PC-3 (cell line): ENCODE measurements around the gene TMEM143. TPM values are rescaled to one million over a fixed set of nuclear protein-coding genes. Genes with fewer than 3 reads are reported as not detected.

Source experiments
- ATAC-seq: fragments of 200-7000 bp; cut with Tn5 transposase; 2 replicates; pipeline ENCODE4 v1.9.1; 2020; ENCODE audit warnings: mild to moderate bottlenecking, moderate library complexity
- BruUV-seq: library from RNA; stranded (reverse); fragments of 400-500 nt; replicated peaks from 2 replicates; lab custom pipeline; 2021; lab: Mats Ljungman, UMichigan
- CTCF ChIA-PET: fragments of 300-600 bp; sonication (Branson Sonifier 250); formaldehyde crosslinking; loops from one replicate; lab custom pipeline; 2022; ENCODE audit warnings: antibody characterized with exemption; lab: Charles Lee
- POLR2A ChIA-PET: fragments of 300-600 bp; sonication (Branson Sonifier 250); formaldehyde crosslinking; loops from one replicate; lab custom pipeline; 2022; ENCODE audit warnings: antibody characterized with exemption; ENCODE audit not compliant: unreplicated experiment; lab: Charles Lee
- DNase-seq: peaks from one replicate; pipeline ENCODE4 v3.0.0-alpha.2; 2015
- H2AFZ ChIP-seq: fragments of 300-600 bp; sonication (generic); 2 replicates; pipeline ENCODE4 v1.6.0; 2016; ENCODE audit warnings: antibody characterized with exemption, low read length
- H3F3A ChIP-seq: fragments of 300-600 bp; sonication (generic); one replicate; pipeline ENCODE4 v1.6.0; 2017; ENCODE audit warnings: antibody characterized with exemption, low read length, control low read depth, mild to moderate bottlenecking; ENCODE audit not compliant: unreplicated experiment
- H3K27ac ChIP-seq: fragments of 300-600 bp; sonication (generic); 2 replicates; pipeline ENCODE4 v1.5.1; 2016; ENCODE audit warnings: mild to moderate bottlenecking, low read length
- H3K27me3 ChIP-seq: fragments of 300-600 bp; sonication (generic); 2 replicates; pipeline ENCODE4 v1.6.1; 2016; ENCODE audit warnings: low read length, mixed read lengths
- H3K36me3 ChIP-seq: fragments of 300-600 bp; sonication (generic); 2 replicates; pipeline ENCODE4 v1.6.1; 2016; ENCODE audit warnings: low read depth, mixed run types, low read length, mixed read lengths
- H3K4me1 ChIP-seq: fragments of 300-600 bp; sonication (generic); 2 replicates; pipeline ENCODE4 v1.5.1; 2016; ENCODE audit warnings: low read length; ENCODE audit not compliant: insufficient read depth
- H3K4me2 ChIP-seq: fragments of 300-600 bp; sonication (generic); 2 replicates; pipeline ENCODE4 v1.6.0; 2016; ENCODE audit warnings: low read length
- H3K4me3 ChIP-seq: fragments of 300-600 bp; sonication (generic); 2 replicates; pipeline ENCODE4 v1.5.1; 2016; ENCODE audit warnings: mild to moderate bottlenecking, low read length, mixed read lengths
- H3K79me2 ChIP-seq: fragments of 300-600 bp; sonication (generic); 2 replicates; pipeline ENCODE4 v1.6.1; 2017; ENCODE audit warnings: low read length, mixed read lengths
- H3K9ac ChIP-seq: fragments of 300-600 bp; sonication (generic); 2 replicates; pipeline ENCODE4 v1.6.0; 2016; ENCODE audit warnings: mild to moderate bottlenecking, low read length
- H3K9me2 ChIP-seq: fragments of 300-600 bp; sonication (generic); replicated peaks from 2 replicates; pipeline ENCODE4 v1.6.1; 2016; ENCODE audit warnings: mixed run types, low read length, mixed read lengths
- H3K9me3 ChIP-seq: fragments of 300-600 bp; sonication (generic); 2 replicates; pipeline ENCODE4 v1.6.1; 2016; ENCODE audit warnings: low read length, mixed read lengths
- H4K20me1 ChIP-seq: fragments of 300-600 bp; sonication (generic); 2 replicates; pipeline ENCODE4 v1.6.1; 2016; ENCODE audit warnings: low read length, mixed read lengths
- CTCF ChIP-seq: fragments of 300-600 bp; sonication (generic); conservative IDR thresholded peaks from 2 replicates; pipeline ENCODE4 v1.5.1; 2017; ENCODE audit warnings: antibody characterized with exemption, low read depth, mild to moderate bottlenecking, low read length
- EZH2 ChIP-seq: fragments of 300-600 bp; sonication (generic); IDR thresholded peaks from one replicate; pipeline ENCODE4 v1.6.1; 2017; ENCODE audit warnings: antibody characterized with exemption, mild to moderate bottlenecking, low read length; ENCODE audit not compliant: unreplicated experiment
- EZH2phosphoT487 ChIP-seq: fragments of 300-600 bp; sonication (generic); IDR thresholded peaks from 2 replicates; pipeline ENCODE4 v1.6.1; 2018; ENCODE audit warnings: mild to moderate bottlenecking, antibody characterized with exemption, low read length, borderline replicate concordance
- intact Hi-C: fragments of 100-400 bp; cut with micrococcal nuclease; formaldehyde crosslinking; loops from 2 replicates; pipeline ENCODE4 v1.9.0; 2023
- total RNA-seq: library from RNA; depleted of rRNA; stranded (reverse); fragments of >200 nt; gene quantifications from 2 replicates; pipeline ENCODE4 v1.2.3, GENCODE V29; 2014

Gene TMEM143
- total RNA-seq, 1 experiment from 2014 or later: 7.1 TPM

GRCh38 chr19:48341515-48342413 is 22.0 kb downstream of the TMEM143 start:
- Histone ChIP-seq H3K36me3 (no peaks in the 10 kb centered on the region), H3F3A (no peaks in the 10 kb centered on the region), H3K27me3 (no peaks in the 10 kb centered on the region), H3K9ac (no peak overlapping the region), H3K27ac (no peak overlapping the region), H2AFZ (no peak overlapping the region), H3K79me2 (no peaks in the 10 kb centered on the region), H3K4me2 (no peak overlapping the region), H3K4me1 (peaks cover 12% of the 10 kb centered on the region), H3K4me3 (no peak overlapping the region), H3K9me3 (no peaks in the 10 kb centered on the region), H3K9me2 (no peaks in the 10 kb centered on the region), H4K20me1 (no peaks in the 10 kb centered on the region)
- ATAC-seq (no peak), DNase-seq (no peak)
- POLR2A ChIA-PET: interaction anchor here (1.0 kb wide), 1 partner anchor 9 kb away, joined by 4 read pairs; no protein-coding TSS in a partner anchor
- TF ChIP-seq EZH2phosphoT487: no peak
- TF ChIP-seq CTCF: no peak
- no peak for TF ChIP-seq EZH2
- CTCF ChIA-PET: interaction anchor here (0.5 to 1.3 kb wide), 2 partner anchors 9 to 126 kb away, joined by 6 to 18 read pairs; no protein-coding TSS in a partner anchor
- no TSS peak for BruUV-seq
- intact Hi-C loops: no loop called here

GRCh38 chr19:48340995-48341394 is 22.7 kb downstream of the TMEM143 start:
- Histone ChIP-seq H3K9me3 (no peaks in the 10 kb centered on the region), H3K4me3 (no peak overlapping the region), H3K79me2 (no peaks in the 10 kb centered on the region), H3F3A (no peaks in the 10 kb centered on the region), H4K20me1 (no peaks in the 10 kb centered on the region), H3K4me2 (no peak overlapping the region), H3K4me1 (peaks cover 12% of the 10 kb centered on the region), H3K27me3 (no peaks in the 10 kb centered on the region), H3K9me2 (no peaks in the 10 kb centered on the region), H3K9ac (no peak overlapping the region), H2AFZ (no peak overlapping the region), H3K27ac (no peak overlapping the region), H3K36me3 (no peaks in the 10 kb centered on the region)
- ChIA-PET CTCF (interaction anchor here (0.5 to 1.3 kb wide), 3 partner anchors 8 to 127 kb away, joined by 5 to 18 read pairs (median 6); no protein-coding TSS in a partner anchor), POLR2A (interaction anchor here (0.5 to 1.0 kb wide), 2 partner anchors 8 to 13 kb away, joined by 4 read pairs; no protein-coding TSS in a partner anchor)
- TF ChIP-seq EZH2 (no peak), EZH2phosphoT487 (no peak), CTCF (no peak)
- BruUV-seq: no TSS peak
- intact Hi-C loops: no loop called here
- peak; percentile 86 for DNase-seq
- ATAC-seq: peak; percentile 97
